OCI-LY7 (cell line): Measurements from ENCODE around the gene ACD. TPM values are rescaled to one million over a fixed set of nuclear protein-coding genes. Genes with fewer than 3 reads are reported as not detected.

Experiments used
- BruUV-seq: library from RNA; stranded (reverse); fragments of 400-500 nt; replicated peaks from 2 replicates; lab custom pipeline; 2021; lab: Mats Ljungman, UMichigan
- CTCF ChIA-PET: fragments of 300-600 bp; sonication (Branson Sonifier 250); formaldehyde crosslinking; loops from one replicate; lab custom pipeline; 2022; ENCODE audit warnings: antibody characterized with exemption; ENCODE audit not compliant: unreplicated experiment; lab: Charles Lee
- POLR2A ChIA-PET: fragments of 300-600 bp; sonication (Branson Sonifier 250); formaldehyde crosslinking; loops from one replicate; lab custom pipeline; 2022; ENCODE audit warnings: antibody characterized with exemption; lab: Charles Lee
- DNase-seq: peaks from one replicate; pipeline ENCODE4 v3.0.0-alpha.2; 2015; ENCODE audit warnings: low spot score
- H2AFZ ChIP-seq: fragments of 200-600 bp; sonication (generic), shearing (Covaris generic); 2 replicates; pipeline ENCODE4 v1.6.1; 2014; ENCODE audit warnings: mild to moderate bottlenecking, antibody characterized with exemption, low read length, moderate library complexity
- H3K27ac ChIP-seq: fragments of 200-600 bp; sonication (generic); 2 replicates; pipeline ENCODE4 v1.5.1; 2014; ENCODE audit warnings: mixed run types, low read depth, mild to moderate bottlenecking, moderate library complexity, low read length, inconsistent platforms; ENCODE audit not compliant: poor library complexity, severe bottlenecking
- H3K36me3 ChIP-seq: fragments of 200-600 bp; sonication (generic); 2 replicates; pipeline ENCODE4 v1.6.1; 2014; ENCODE audit warnings: mild to moderate bottlenecking, antibody characterized with exemption, low read length, moderate library complexity, mixed read lengths; ENCODE audit not compliant: insufficient read depth
- H3K4me1 ChIP-seq: fragments of 200-600 bp; sonication (generic); 2 replicates; pipeline ENCODE4 v1.5.1; 2014; ENCODE audit warnings: mild to moderate bottlenecking, low read length; ENCODE audit not compliant: insufficient read depth, poor library complexity, severe bottlenecking
- H3K4me2 ChIP-seq: fragments of 200-600 bp; sonication (generic); 2 replicates; pipeline ENCODE4 v1.6.1; 2014; ENCODE audit warnings: mild to moderate bottlenecking, low read length
- H3K4me3 ChIP-seq: fragments of 200-600 bp; sonication (generic); 2 replicates; pipeline ENCODE4 v1.5.1; 2014; ENCODE audit warnings: mild to moderate bottlenecking, low read depth, low read length; ENCODE audit not compliant: poor library complexity, severe bottlenecking
- H3K79me2 ChIP-seq: fragments of 200-600 bp; sonication (generic); 2 replicates; pipeline ENCODE4 v1.6.1; 2016; ENCODE audit warnings: low read depth, mild to moderate bottlenecking, low read length, moderate library complexity, mixed read lengths; ENCODE audit not compliant: insufficient read depth
- H3K9me2 ChIP-seq: fragments of 200-600 bp; sonication (generic); 2 replicates; pipeline ENCODE4 v1.6.1; 2016; ENCODE audit warnings: mild to moderate bottlenecking, low read length, mixed read lengths; ENCODE audit not compliant: insufficient read depth
- H3K9me3 ChIP-seq: fragments of 200-600 bp; sonication (generic); 2 replicates; pipeline ENCODE4 v1.6.1; 2014; ENCODE audit warnings: mild to moderate bottlenecking, mixed run types, low read length, mixed read lengths
- H4K20me1 ChIP-seq: fragments of 200-600 bp; sonication (generic); 2 replicates; pipeline ENCODE4 v1.6.1; 2014; ENCODE audit warnings: mild to moderate bottlenecking, antibody characterized with exemption, low read length, moderate library complexity, mixed read lengths; ENCODE audit not compliant: insufficient read depth
- CTCF ChIP-seq: fragments of 200-600 bp; sonication (generic); conservative IDR thresholded peaks from 2 replicates; pipeline ENCODE4 v1.5.1; 2014; ENCODE audit warnings: mild to moderate bottlenecking, antibody characterized with exemption, low read length, moderate library complexity, mixed read lengths
- EZH2phosphoT487 ChIP-seq: fragments of 200-600 bp; sonication (generic); IDR thresholded peaks from 2 replicates; pipeline ENCODE4 v1.6.1; 2018; ENCODE audit warnings: low read depth, borderline replicate concordance, mild to moderate bottlenecking, mixed run types, antibody characterized with exemption, low read length, moderate library complexity, mixed read lengths
- intact Hi-C: fragments of 100-400 bp; cut with micrococcal nuclease; formaldehyde crosslinking; loops from one replicate; pipeline ENCODE4 v1.10.0; 2022; ENCODE audit not compliant: unreplicated experiment
- total RNA-seq, 2 experiments: library from RNA; depleted of rRNA in 1 of 2; stranded (reverse); fragments of >200 nt in 1 of 2; shearing (Covaris generic) in 1 of 2; gene quantifications; 2 replicates each; pipeline ENCODE4 v1.2.3, GENCODE V29; 2014 to 2022

The ACD gene
- total RNA-seq, 2 experiments from 2014 or later: 33.7 to 45.4 TPM

- TF ChIP-seq EZH2phosphoT487: no peak
- no peak for TF ChIP-seq CTCF
- no peak for DNase-seq
- H3K9me3 ChIP-seq: no peaks in the 10 kb centered on the region
- ChIA-PET POLR2A (no interaction called here), CTCF (no interaction called here)
- H3K27ac ChIP-seq: no peak overlapping the region
- no peaks in the 10 kb centered on the region for H3K79me2 ChIP-seq
- no peak overlapping the region for H3K4me2 ChIP-seq
- no TSS peak for BruUV-seq
- no peak overlapping the region for H2AFZ ChIP-seq
- H3K4me1 ChIP-seq: peaks cover under 1% of the 10 kb centered on the region
- H3K4me3 ChIP-seq: no peak overlapping the region
- no peaks in the 10 kb centered on the region for H3K9me2 ChIP-seq
- H3K36me3 ChIP-seq: peaks cover 84% of the 10 kb centered on the region
- H4K20me1 ChIP-seq: no peaks in the 10 kb centered on the region; the same call in 1 of the 2 replicates
- intact Hi-C loops: no loop called here
Measured at GRCh38 chr16:67651847-67652246, 8.2 kb downstream of the ACD start.

GRCh38 chr16:67651039-67651438, 9.0 kb downstream of the ACD start:
- no TSS peak for BruUV-seq
- Histone ChIP-seq H3K4me1 (peaks cover 8% of the 10 kb centered on the region), H3K4me2 (no peak overlapping the region), H3K27ac (no peak overlapping the region), H4K20me1 (no peaks in the 10 kb centered on the region; the same call in 1 of the 2 replicates), H3K4me3 (no peak overlapping the region), H3K36me3 (peaks cover 84% of the 10 kb centered on the region), H3K79me2 (peaks cover 5% of the 10 kb centered on the region; the same call in 1 of the 2 replicates), H3K9me3 (no peaks in the 10 kb centered on the region), H2AFZ (no peak overlapping the region), H3K9me2 (no peaks in the 10 kb centered on the region)
- POLR2A ChIA-PET: interaction anchor here (1.6 kb wide), 1 partner anchor 9 kb away, joined by 4 read pairs; the partner anchor contains the start of gene ACD
- CTCF ChIA-PET: no interaction called here
- intact Hi-C loops: no loop called here
- no peak for DNase-seq
- no peak for TF ChIP-seq EZH2phosphoT487
- no peak for TF ChIP-seq CTCF

GRCh38 chr16:67650023-67650422, 10.0 kb downstream of the ACD start:
- Histone ChIP-seq H3K4me3 (no peak overlapping the region), H3K4me2 (no peak overlapping the region), H2AFZ (no peak overlapping the region), H3K36me3 (peaks cover 74% of the 10 kb centered on the region), H3K9me2 (no peaks in the 10 kb centered on the region), H3K79me2 (peaks cover 14% of the 10 kb centered on the region; the same call in 1 of the 2 replicates), H3K9me3 (no peaks in the 10 kb centered on the region), H3K27ac (no peak overlapping the region), H4K20me1 (no peaks in the 10 kb centered on the region; the same call in 1 of the 2 replicates), H3K4me1 (peaks cover 16% of the 10 kb centered on the region)
- ChIA-PET CTCF (no interaction called here), POLR2A (interaction anchor here (1.6 kb wide), 1 partner anchor 10 kb away, joined by 4 read pairs; the partner anchor contains the start of gene ACD)
- intact Hi-C loops: no loop called here
- BruUV-seq: no TSS peak
- no peak for DNase-seq
- no peak for TF ChIP-seq CTCF
- TF ChIP-seq EZH2phosphoT487: no peak
